Osteoblast (primary cell): Measurements from ENCODE around the gene C13orf46. TPM values are rescaled to one million over a fixed set of nuclear protein-coding genes. Genes with fewer than 3 reads are reported as not detected.

Experiments
- DNase-seq: peaks from one replicate; pipeline ENCODE4 v3.0.0; 2011; ENCODE audit warnings: low spot score, mixed read lengths; ENCODE audit not compliant: insufficient read length; ENCODE audit errors: missing footprints
- H2AFZ ChIP-seq: 2 replicates; pipeline ENCODE4 v1.6.0; 2011; ENCODE audit warnings: mild to moderate bottlenecking, low read length
- H3K27ac ChIP-seq: 2 replicates; pipeline ENCODE4 v1.5.1; 2011; ENCODE audit warnings: mild to moderate bottlenecking, low read depth, low read length, moderate library complexity
- H3K27me3 ChIP-seq: 2 replicates; pipeline ENCODE4 v1.6.0; 2012; ENCODE audit warnings: mild to moderate bottlenecking, control low read depth, inconsistent platforms, low read length, moderate library complexity; ENCODE audit not compliant: insufficient read depth
- H3K36me3 ChIP-seq: 2 replicates; pipeline ENCODE4 v1.5.1; 2011; ENCODE audit warnings: mild to moderate bottlenecking, low read length, control low read depth, moderate library complexity; ENCODE audit not compliant: insufficient read depth
- H3K4me1 ChIP-seq: 2 replicates; pipeline ENCODE4 v1.5.1; 2011; ENCODE audit warnings: mild to moderate bottlenecking, low read length, control low read depth, moderate library complexity; ENCODE audit not compliant: insufficient read depth
- H3K4me2 ChIP-seq: 2 replicates; pipeline ENCODE4 v1.6.0; 2011; ENCODE audit warnings: mild to moderate bottlenecking, low read length; ENCODE audit not compliant: insufficient read depth
- H3K4me3 ChIP-seq: fragments of 200-600 bp; sonication (generic); 3 replicates; pipeline ENCODE4 v1.5.1; 2012; ENCODE audit warnings: mild to moderate bottlenecking, low read length, inconsistent platforms; ENCODE audit not compliant: insufficient read depth
- H3K79me2 ChIP-seq: 2 replicates; pipeline ENCODE4 v1.6.0; 2012; ENCODE audit warnings: mild to moderate bottlenecking, low read length, control low read depth, inconsistent platforms; ENCODE audit not compliant: insufficient read depth
- H3K9me3 ChIP-seq: 2 replicates; pipeline ENCODE4 v1.5.1; 2011; ENCODE audit warnings: low read depth, low read length, control low read depth
- H4K20me1 ChIP-seq: 2 replicates; pipeline ENCODE4 v1.6.0; 2012; ENCODE audit warnings: mild to moderate bottlenecking, low read length, control low read depth; ENCODE audit not compliant: insufficient read depth
- CTCF ChIP-seq: IDR thresholded peaks from 2 replicates; pipeline ENCODE4 v1.5.1; 2011; ENCODE audit warnings: mild to moderate bottlenecking, low read depth, low read length, moderate library complexity; ENCODE audit errors: extremely low read depth
- total RNA-seq: library from RNA; depleted of rRNA; stranded (reverse); fragments of >200 nt; gene quantifications from 2 replicates; pipeline ENCODE4 v1.2.3, GENCODE V29; 2012

The C13orf46 gene
- total RNA-seq, 1 donor, result 0.36 TPM

DNA sequence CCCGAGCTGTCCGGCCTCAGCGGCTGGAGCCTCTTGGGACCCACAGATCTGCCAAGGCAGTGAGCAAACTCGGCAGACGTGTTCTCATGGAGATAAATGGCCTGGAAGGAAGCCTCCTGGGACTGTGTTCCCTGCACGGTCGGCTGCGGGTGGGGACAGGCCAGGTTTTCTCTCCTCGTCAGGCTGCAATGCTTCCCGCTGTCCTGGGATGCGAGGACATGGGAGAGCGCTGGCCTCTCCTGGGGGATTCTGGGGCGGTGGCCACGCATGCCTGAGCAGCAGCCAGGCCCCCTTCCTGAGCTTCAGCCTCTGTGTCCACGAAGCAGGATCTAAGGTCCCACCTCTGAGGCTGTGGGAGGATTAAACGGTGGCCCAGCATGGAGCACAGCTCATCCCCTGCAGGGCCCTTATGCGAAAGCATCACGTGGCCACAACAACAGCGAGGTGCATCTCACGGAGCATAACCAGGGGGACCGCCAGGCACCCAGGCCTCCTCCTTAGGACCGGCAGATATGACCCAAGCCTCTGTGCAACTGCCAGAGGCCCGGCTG is 21.2 kb upstream of the C13orf46 start:
- no peak for TF ChIP-seq CTCF
- Histone ChIP-seq H3K79me2 (no peaks in the 10 kb centered on the region), H3K4me3 (no peak overlapping the region), H3K4me2 (no peak overlapping the region), H3K4me1 (peaks cover 12% of the 10 kb centered on the region), H4K20me1 (no peaks in the 10 kb centered on the region), H3K36me3 (peaks cover 66% of the 10 kb centered on the region), H3K27ac (no peak overlapping the region), H2AFZ (no peak overlapping the region), H3K9me3 (no peaks in the 10 kb centered on the region), H3K27me3 (no peaks in the 10 kb centered on the region)
- DNase-seq, result no peak

DNA sequence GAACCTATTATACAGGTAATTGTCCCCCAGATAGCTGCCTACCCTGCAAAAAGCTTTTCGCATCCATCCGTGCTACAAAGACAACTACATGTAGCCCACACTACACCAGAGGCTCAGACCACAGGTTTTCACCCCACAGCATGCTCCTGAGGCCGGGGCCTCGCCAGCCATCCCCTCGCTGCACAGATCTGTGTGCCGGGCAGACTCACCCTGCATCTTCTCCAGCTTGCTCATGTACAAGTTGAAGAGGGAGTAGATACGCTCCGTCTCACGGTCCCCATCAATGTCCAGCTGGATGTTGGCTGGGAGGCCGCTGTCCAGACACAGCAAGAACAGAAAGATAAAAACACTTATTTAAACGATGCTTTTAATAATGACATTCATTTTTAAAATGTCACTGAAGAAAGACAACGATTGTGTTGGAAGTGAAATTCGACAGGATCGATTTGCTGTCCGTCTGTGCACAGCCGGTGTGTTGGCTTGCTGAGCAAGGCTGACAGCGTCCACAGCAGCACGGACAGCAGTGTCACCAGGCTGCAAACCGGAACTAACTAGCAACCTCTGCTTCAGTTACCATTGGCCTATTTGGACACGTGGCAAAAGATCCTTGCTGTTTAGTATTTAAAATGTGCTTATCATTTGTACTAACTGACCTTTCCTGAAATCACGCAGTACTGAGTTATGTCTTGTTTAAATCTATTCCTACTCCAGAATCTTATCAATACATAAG is 18.6 kb upstream of the C13orf46 start:
- Histone ChIP-seq H3K4me3 (no peak overlapping the region), H3K27me3 (no peaks in the 10 kb centered on the region), H3K9me3 (no peaks in the 10 kb centered on the region), H3K79me2 (no peaks in the 10 kb centered on the region), H3K27ac (no peak overlapping the region), H4K20me1 (peaks cover 4% of the 10 kb centered on the region), H2AFZ (no peak overlapping the region), H3K36me3 (peaks cover 64% of the 10 kb centered on the region), H3K4me2 (no peak overlapping the region), H3K4me1 (no peaks in the 10 kb centered on the region)
- no peak for TF ChIP-seq CTCF
- DNase-seq, result no peak

DNA sequence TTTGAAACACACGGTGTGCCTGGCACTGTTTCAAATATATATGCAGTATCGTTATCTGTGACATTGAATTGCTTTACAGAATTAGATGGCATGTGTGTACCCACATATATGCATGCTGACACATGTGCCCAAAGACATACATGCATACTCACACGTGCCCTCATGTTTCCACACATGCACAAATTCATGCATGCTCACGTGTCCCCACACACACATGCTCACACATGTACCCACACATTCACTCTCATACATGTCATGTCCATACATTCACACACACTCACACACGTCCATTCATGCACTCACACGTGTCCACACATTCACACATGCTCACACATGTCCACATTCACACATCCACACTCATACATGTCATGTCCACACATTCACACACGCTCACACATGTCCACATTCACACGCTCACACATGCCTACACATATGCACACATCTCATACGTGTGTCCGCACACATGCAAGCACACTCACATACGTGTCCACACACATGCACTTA is 17.9 kb upstream of the C13orf46 start:
- H2AFZ ChIP-seq, result no peak overlapping the region
- no peak overlapping the region for H3K27ac ChIP-seq
- H3K36me3 ChIP-seq, result peaks cover 61% of the 10 kb centered on the region
- H4K20me1 ChIP-seq, result peaks cover 4% of the 10 kb centered on the region
- no peaks in the 10 kb centered on the region for H3K4me1 ChIP-seq
- no peak overlapping the region for H3K4me2 ChIP-seq
- H3K27me3 ChIP-seq, result no peaks in the 10 kb centered on the region
- H3K9me3 ChIP-seq, result no peaks in the 10 kb centered on the region
- TF ChIP-seq CTCF, result no peak
- no peak for DNase-seq
- H3K79me2 ChIP-seq, result no peaks in the 10 kb centered on the region
- H3K4me3 ChIP-seq, result no peak overlapping the region

DNA sequence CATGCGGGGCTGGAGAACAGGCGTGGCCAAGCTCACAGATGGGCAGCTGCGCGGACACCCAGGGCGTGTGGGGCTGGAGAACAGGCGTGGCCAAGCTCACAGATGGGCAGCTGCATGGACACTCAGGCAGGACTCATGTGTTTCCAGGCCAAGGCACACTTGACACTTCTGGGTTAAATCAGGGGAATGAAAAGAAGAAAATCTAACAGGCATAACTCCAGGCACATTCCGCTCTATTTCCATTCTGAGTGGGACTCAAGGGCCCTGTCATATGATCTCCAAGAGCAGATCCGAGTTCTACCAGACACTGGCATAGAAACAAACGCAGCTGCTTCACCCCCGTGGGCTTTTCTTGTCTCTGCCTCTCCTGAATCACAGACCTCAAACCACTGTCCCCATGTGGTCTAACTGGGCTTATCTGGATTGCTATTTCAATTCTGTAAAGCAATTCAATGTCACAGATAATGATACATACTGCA is 17.4 kb upstream of the C13orf46 start:
- Histone ChIP-seq H3K36me3 (peaks cover 56% of the 10 kb centered on the region), H3K4me2 (no peak overlapping the region), H3K27me3 (no peaks in the 10 kb centered on the region), H3K4me3 (no peak overlapping the region), H2AFZ (no peak overlapping the region), H3K79me2 (no peaks in the 10 kb centered on the region), H3K9me3 (no peaks in the 10 kb centered on the region), H4K20me1 (peaks cover 4% of the 10 kb centered on the region), H3K4me1 (no peaks in the 10 kb centered on the region), H3K27ac (no peak overlapping the region)
- DNase-seq, result no peak
- no peak for TF ChIP-seq CTCF
